HFFc6 (cell line): ENCODE data around the gene MOXD1. TPM values are rescaled to one million over a fixed set of nuclear protein-coding genes. Genes with fewer than 3 reads are reported as not detected.
A peak's percentile ranks its signal among the peaks of the same experiment; 100 is the strongest.

ENCODE experiments used
- DNase-seq: peaks from one replicate; pipeline ENCODE4 v3.0.0-alpha.2; 2018
- H3K27ac Mint-ChIP-seq: 2 replicates; pipeline ENCODE4 v1.8.0; 2020; ENCODE audit warnings: mild to moderate bottlenecking, mixed read lengths
- H3K27me3 Mint-ChIP-seq: 2 replicates; pipeline ENCODE4 v1.8.0; 2021; ENCODE audit warnings: mild to moderate bottlenecking, moderate library complexity, mixed read lengths; ENCODE audit not compliant: insufficient read depth
- H3K36me3 Mint-ChIP-seq: 2 replicates; pipeline ENCODE4 v1.8.0; 2021; ENCODE audit warnings: low read depth, mixed read lengths
- H3K4me1 Mint-ChIP-seq: 2 replicates; pipeline ENCODE4 v1.8.0; 2020; ENCODE audit warnings: low read depth, mixed read lengths
- H3K4me3 Mint-ChIP-seq: 2 replicates; pipeline ENCODE4 v1.8.0; 2020; ENCODE audit warnings: mild to moderate bottlenecking, moderate library complexity, mixed read lengths
- H3K9me3 Mint-ChIP-seq: 2 replicates; pipeline ENCODE4 v1.8.0; 2020; ENCODE audit warnings: mild to moderate bottlenecking, mixed read lengths
- total RNA-seq, 6 experiments: library from RNA; stranded (reverse); fragmentation: NEBNext Ultra II Directional; extraction: Animal tissue kit (Norgen Biotek cat#: 25700); gene quantifications; 2 replicates in 1 of 6; 3 replicates in 5 of 6; pipeline ENCODE4 v1.2.3, GENCODE V29; 2021
- TF ChIP-seq, protein P1 (sequence below): fragments of 200-600 bp; sonication (generic); IDR thresholded peaks from 2 replicates; pipeline ENCODE4 v1.5.0; 2021; ENCODE audit warnings: antibody characterized with exemption, mild to moderate bottlenecking

Gene MOXD1
- total RNA-seq, 6 experiments from 2014 or later: 85.0 to 174 (median 153) TPM

DNA sequence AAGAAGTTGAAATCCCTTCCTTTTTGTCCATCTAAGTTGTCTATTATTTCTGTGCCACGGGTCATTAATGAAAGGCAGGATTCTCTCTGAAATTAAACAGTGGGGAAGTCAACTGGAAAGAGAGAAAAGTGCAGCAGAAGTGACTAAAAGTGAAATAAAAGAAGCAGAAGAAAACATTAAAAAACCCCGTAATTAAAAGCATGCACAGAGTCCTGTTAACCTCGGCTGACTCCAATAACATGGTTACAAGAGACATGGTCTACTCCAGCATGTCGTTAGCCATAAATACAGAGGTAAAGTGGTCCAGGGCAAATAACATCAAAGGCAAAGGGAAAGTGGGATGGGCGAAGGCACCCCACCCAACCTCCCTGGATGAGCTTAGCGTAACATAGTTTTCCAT is 13.0 kb upstream of the MOXD1 start:
- Mint-ChIP-seq H3K27ac (peak overlapping the region; percentile 72), H3K36me3 (peaks cover 24% of the 10 kb centered on the region), H3K4me1 (peaks cover 79% of the 10 kb centered on the region), H3K4me3 (peak overlapping the region; percentile 70), H3K9me3 (peaks cover 26% of the 10 kb centered on the region), H3K27me3 (no peaks in the 10 kb centered on the region)
- TF ChIP-seq, protein P1, sequence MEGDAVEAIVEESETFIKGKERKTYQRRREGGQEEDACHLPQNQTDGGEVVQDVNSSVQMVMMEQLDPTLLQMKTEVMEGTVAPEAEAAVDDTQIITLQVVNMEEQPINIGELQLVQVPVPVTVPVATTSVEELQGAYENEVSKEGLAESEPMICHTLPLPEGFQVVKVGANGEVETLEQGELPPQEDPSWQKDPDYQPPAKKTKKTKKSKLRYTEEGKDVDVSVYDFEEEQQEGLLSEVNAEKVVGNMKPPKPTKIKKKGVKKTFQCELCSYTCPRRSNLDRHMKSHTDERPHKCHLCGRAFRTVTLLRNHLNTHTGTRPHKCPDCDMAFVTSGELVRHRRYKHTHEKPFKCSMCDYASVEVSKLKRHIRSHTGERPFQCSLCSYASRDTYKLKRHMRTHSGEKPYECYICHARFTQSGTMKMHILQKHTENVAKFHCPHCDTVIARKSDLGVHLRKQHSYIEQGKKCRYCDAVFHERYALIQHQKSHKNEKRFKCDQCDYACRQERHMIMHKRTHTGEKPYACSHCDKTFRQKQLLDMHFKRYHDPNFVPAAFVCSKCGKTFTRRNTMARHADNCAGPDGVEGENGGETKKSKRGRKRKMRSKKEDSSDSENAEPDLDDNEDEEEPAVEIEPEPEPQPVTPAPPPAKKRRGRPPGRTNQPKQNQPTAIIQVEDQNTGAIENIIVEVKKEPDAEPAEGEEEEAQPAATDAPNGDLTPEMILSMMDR: no peak
- no peak for DNase-seq

DNA sequence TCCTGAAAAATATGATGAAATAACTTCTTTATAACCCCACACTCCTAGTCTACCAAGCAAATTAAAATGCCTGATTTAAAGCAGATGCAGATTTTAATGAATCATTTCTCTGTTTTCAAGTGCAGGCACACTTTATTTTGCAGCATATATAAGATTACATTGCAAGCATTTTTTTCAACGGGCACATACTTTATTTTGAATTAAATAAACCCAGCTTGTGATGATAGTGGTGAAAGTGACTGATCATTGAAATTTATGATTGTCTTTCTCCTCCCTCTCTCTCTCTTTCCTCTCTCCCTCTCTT is 12.2 kb upstream of the MOXD1 start:
- TF ChIP-seq, protein P1: no peak
- peaks cover 24% of the 10 kb centered on the region for H3K36me3 Mint-ChIP-seq
- DNase-seq: no peak
- H3K27me3 Mint-ChIP-seq: no peaks in the 10 kb centered on the region
- peaks cover 72% of the 10 kb centered on the region for H3K4me1 Mint-ChIP-seq
- H3K4me3 Mint-ChIP-seq: peak overlapping the region; percentile 70
- H3K9me3 Mint-ChIP-seq: peaks cover 26% of the 10 kb centered on the region
- H3K27ac Mint-ChIP-seq: peak overlapping the region; percentile 72

DNA sequence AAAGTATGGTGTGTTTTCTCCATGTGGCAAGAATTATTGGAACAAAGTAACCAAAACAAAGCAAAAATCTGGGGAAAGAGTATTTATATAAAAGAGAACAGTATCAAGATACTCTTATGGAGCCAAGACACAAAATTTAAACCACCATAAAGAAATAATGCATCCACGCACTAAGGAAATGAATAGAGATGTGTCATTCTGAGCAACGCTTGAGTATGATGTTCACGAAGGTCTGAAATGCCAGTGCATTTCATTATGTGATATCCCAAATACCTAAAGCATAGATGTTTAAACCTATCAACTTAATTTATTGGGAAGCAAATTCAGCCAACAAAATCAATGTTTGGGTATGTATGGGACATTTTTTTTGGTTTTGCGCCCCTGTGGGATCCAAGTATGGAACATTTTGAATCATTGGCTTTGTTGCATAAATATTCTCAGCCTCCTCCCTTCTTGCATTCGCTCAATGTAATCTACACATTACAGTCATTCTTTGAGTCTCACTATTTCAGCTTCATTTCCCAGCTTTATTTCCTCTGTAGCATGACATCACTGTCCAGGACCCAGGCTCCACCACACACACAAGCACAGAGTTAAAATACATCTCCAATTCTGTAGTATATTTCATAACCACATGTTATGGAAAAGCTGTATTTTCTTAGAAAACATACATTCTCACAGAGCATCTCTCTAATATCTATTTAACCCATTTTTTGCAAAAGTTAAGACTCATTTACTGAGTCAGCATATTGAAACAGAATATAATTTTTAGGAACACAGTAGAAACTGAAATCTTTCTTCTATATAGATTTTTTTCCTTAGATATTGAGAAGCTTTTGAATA is 11.6 kb upstream of the MOXD1 start:
- peak; percentile 29 for DNase-seq
- Mint-ChIP-seq H3K4me1 (peaks cover 67% of the 10 kb centered on the region), H3K36me3 (peaks cover 22% of the 10 kb centered on the region), H3K4me3 (peak overlapping the region; percentile 70), H3K27ac (peak overlapping the region; percentile 72), H3K9me3 (peaks cover 24% of the 10 kb centered on the region), H3K27me3 (no peaks in the 10 kb centered on the region)
- TF ChIP-seq, protein P1: no peak

DNA sequence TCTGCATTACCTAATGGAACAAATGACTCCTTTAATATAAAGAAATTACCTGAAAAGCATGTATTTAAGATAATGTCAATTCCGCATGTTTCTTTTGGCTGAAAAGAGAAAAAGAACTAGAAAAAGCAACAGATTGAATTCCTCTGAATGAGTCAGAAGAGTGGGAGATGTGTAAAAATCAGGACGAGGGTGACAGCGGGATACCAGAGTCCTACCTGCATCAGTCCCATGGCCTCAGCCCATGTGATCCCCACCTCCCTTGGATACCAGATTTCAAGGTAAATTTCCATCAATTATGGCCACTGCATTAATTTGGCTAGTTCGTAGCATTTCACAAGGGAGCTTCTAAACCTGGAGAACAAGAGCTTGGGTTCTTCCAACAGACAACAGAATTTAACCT is 10.0 kb upstream of the MOXD1 start:
- no peaks in the 10 kb centered on the region for H3K27me3 Mint-ChIP-seq
- DNase-seq: no peak
- H3K9me3 Mint-ChIP-seq: peaks cover 8% of the 10 kb centered on the region
- TF ChIP-seq, protein P1: no peak
- H3K4me1 Mint-ChIP-seq: peaks cover 53% of the 10 kb centered on the region
- peaks cover 9% of the 10 kb centered on the region for H3K36me3 Mint-ChIP-seq
- no peak overlapping the region for H3K4me3 Mint-ChIP-seq
- no peak overlapping the region for H3K27ac Mint-ChIP-seq

GRCh38 chr6:132410830-132411229 is 9.6 kb upstream of the MOXD1 start:
- Mint-ChIP-seq H3K4me1 (peaks cover 53% of the 10 kb centered on the region), H3K36me3 (peaks cover 4% of the 10 kb centered on the region), H3K27me3 (no peaks in the 10 kb centered on the region; the same call in 1 of the 2 replicates), H3K9me3 (peaks cover 3% of the 10 kb centered on the region; the same call in 1 of the 2 replicates), H3K4me3 (no peak overlapping the region), H3K27ac (no peak overlapping the region)
- DNase-seq: no peak
- TF ChIP-seq, protein P1: no peak
